GM19238 (cell line): ENCODE measurements around the gene MAPK9.

Experiments
- DNase-seq: peaks from one replicate; pipeline ENCODE4 v3.0.0; 2011; ENCODE audit warnings: low spot score; ENCODE audit not compliant: insufficient read length

MAPK9 gene

DNA sequence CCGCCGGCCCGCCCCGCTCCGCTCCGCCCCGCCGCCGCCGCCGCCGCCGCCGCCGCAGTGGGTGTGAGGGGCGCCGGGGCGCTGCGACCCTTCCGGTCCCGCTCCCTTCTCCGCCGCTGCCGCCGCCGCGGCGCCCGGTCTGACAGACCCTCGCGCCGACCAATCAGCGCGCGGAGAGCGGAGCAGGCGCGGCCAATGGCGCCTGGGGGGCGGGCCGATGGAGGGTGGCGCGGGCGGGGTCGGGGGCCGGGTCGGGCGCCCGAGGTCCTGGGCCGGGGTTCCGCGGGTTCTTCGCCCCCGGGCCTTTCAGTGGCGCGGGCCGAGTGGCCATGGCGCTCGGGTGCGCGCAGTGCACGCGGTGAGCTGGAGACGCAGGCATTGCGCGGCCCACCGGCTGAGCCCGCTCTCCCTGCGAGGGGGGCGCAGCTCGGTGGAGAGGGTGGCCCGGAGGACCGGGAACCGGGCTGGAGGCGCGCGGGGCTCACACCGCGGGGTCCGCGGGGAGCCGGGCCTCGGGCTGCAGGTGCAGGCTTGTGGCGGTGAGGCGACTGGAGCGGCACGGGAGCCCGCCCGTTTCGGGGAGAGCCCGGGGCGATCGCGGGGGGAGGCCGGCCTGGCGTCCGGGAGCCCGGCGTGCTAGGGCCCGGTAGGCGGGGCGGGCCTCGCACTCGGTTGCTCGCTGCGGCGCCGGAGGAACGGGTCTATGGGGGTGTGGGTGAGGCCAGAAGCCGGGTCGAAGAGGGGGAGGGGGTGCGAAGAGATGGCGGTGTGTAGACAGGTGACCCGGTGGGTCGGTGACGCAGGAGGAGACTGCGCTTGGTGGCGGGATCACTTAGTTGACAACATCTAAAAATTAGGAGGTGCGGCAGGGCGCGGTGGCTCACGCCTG, at the start of gene MAPK9:
Gene MAPK9, minus strand, starts transcription at position 141 of the 889 bp plus-strand sequence. CDS start 11,522 bp downstream, outside the sequence.
- peak; percentile 92 for DNase-seq

DNA sequence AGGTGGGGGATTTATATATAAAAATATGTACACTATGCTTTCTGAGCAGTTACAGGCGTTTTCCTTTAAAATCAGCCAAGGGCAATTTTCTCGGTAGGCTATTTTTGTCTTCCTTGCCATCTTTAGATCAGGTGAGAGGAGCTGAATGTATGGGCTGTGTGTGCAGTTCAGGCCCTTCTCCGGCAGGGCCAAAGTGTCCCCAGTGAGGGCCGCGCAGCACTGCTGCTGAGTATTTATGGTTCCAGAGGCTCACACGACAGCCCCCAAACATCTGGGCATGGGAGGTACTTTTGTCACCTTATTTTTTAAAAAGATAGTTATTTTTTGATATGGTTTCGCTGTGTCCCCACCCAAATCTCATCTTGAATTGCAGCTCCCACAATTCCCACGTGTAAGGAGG, 49.7 kb upstream of the MAPK9 start:
- DNase-seq, result no peak

DNA sequence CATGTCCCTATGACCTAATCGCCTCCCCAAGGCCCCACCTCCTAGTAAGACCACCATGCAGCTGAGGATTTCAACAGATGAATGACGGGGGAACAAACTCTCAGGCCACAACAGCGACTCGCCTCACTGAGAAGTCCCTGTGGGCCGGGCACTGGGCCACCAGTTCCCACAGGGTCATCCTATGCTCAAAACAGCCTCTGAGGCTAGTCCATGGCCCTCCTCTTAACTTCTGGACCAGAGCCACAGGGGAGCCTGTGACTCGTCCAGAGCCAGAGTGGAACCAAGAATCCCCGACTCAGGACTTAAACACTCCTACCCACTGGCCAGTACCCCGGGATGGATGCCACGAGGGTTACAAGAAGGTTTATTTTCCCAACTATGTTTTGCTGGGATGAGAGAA, 49.0 kb upstream of the MAPK9 start:
- no peak for DNase-seq

- no peak for DNase-seq
Measured at GRCh38 chr5:180339583-180340183, 47.8 kb upstream of the MAPK9 start.

GRCh38 chr5:180338001-180338707, 46.3 kb upstream of the MAPK9 start:
- no peak for DNase-seq

- DNase-seq, result no peak
Measured at GRCh38 chr5:180336234-180337020, 44.5 kb upstream of the MAPK9 start.

GRCh38 chr5:180335614-180336233, 43.8 kb upstream of the MAPK9 start:
- no peak for DNase-seq

- DNase-seq, result no peak
Measured at GRCh38 chr5:180334751-180335613, 43.1 kb upstream of the MAPK9 start.

- no peak for DNase-seq
Measured at GRCh38 chr5:180334176-180334575, 42.3 kb upstream of the MAPK9 start.

- DNase-seq, result no peak
Measured at GRCh38 chr5:180333661-180334060, 41.8 kb upstream of the MAPK9 start.

DNA sequence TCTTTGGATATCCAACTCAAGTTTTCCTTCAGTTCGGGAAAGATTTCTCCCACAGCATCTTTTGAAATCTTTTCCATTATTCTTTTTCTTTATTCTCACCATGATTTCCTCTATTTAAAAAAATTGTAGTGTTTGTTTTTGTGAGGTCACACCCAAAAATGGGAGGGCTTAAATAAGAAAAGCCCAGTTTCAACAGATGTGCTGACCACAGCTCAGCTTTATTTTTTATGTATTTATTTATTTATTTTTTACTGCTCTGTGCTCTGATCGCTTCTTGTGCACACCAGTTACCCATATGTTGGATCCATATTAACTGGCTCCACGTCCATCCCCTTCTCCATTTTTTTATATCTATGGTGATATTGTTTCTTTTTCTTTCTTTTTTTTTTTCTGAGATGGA, 41.0 kb upstream of the MAPK9 start:
- no peak for DNase-seq

GRCh38 chr5:180332051-180332517, 40.2 kb upstream of the MAPK9 start:
- DNase-seq, result no peak

DNA sequence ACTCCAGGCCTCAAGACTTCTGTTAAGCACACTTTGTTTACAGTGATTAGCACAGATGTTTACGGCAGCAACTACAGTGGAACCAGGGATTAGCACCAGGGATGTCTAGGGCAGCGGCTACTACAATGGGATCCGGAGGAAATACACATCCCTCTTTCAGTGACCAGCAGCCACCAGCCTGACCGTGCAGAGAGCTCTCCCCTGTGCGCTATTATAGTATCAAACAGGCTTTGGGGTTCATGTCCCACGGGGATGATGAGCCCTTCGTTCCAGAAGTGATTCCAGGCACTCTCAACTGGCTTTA, 39.7 kb upstream of the MAPK9 start:
- DNase-seq, result no peak

- no peak for DNase-seq
Measured at GRCh38 chr5:180330810-180331646, 39.1 kb upstream of the MAPK9 start.

DNA sequence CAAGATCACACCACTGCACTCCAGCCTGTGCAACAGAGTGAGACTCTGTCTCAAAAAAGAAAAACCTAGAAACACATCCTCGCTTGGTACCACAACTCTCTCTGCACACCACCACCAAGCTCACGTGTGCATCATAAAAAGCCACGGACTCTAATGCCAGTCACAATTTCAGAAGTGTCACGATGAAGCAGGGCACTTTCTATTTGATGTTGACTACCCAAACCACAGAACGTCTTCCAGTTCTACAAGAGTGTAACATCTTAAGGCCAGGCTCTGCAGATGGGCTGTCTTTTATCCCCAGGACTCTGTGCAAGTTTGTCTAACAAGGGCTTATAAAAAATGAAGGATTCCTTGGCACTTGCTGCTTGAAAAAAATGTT, 38.4 kb upstream of the MAPK9 start:
- DNase-seq, result no peak

DNA sequence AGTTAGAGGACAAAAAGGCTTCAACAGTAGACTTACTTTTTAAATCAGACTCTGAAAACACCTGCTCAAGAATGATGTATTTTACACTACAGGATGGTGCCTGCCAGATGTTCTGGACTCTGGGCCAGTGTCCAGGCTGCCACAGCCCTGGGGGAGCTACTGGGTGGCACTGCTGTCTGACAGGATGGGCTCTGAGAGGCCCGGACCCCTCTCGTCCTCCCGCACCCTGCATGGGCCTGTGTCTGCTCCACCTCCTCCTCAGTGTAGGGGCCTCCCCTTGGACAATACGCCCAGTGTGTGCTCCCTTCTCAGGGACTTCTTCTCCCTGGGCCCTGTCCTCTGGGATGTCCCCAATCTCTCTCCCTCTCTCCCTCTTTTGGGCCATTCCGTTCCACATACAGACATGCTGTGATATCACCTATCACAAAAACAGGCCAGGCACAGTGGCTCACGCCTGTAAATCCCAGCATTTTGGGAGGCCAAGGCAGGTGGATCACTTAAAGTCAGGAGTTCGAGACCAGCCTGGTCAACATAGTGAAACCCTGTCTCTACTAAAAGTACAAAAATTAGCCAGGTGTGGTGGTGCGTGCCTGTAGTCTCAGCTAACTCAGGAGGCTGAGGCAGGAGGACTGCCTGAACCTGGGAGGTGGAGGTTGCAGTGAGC, 37.9 kb upstream of the MAPK9 start:
- no peak for DNase-seq

DNA sequence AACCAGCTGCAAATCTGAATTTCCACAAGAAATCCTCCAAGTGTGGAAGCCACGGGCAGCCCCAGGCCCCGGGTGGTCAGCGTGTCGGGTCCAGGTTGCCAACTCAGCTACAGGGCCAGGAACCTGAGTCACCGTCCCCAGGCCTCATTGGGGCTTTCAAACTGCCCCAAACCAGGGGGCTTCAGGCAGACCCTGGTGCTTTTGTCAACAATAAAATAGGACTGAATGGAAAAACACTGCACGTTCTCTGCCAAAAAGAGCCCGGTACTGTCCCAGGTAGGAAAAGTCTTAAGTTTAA, 37.2 kb upstream of the MAPK9 start:
- no peak for DNase-seq

- DNase-seq, result peak; percentile 79
Measured at GRCh38 chr5:180328296-180329137, 36.6 kb upstream of the MAPK9 start.
